IPS-NIHi7 (cell line): ENCODE results near the gene ST3GAL5.

Experiments
- DNase-seq: peaks from one replicate; pipeline ENCODE4 v3.0.0; 2012; ENCODE audit warnings: mixed read lengths; ENCODE audit errors: extremely low spot score

Gene ST3GAL5

DNA sequence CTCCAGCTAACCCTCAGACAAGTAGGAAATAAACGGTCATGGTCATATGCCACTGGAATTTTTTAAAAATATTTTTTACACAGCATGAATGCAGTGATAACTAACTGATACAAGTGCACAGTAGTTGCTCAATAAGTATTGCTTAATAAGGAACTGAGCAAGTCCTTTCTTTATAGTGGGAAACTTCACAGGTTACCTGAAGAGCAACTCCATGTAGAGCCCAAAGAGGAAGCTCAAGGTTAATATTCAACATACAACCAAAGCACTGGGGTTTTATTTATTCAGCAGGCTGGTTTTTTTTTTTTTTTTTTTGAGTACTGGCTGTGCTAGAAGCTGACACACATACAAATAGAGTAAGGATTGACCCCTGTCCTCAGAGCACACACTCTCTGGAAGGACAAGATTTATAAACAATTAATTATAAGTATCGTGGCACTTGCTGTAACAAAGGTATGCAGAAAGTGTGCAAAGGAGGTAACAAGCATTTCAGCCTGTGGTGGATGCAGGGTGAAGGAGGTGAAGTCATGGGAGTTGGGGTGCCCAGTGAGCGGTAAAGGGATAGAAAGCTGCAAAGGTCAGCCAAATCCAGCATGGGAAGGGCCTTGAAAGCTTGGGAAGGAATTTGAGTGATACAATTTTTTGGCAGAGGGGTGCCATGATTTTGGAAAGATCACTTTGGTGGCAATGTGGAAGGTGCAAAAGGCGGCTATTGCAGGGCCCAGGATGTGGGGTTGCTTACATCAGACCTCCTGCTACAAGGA is 82.3 kb downstream of the ST3GAL5 start:
- no peak for DNase-seq

- DNase-seq = peak; percentile 84
Observed at GRCh38 chr2:85804583-85804982, 84.2 kb downstream of the ST3GAL5 start.

- DNase-seq = no peak
Observed at GRCh38 chr2:85803704-85804425, 84.9 kb downstream of the ST3GAL5 start.

DNA sequence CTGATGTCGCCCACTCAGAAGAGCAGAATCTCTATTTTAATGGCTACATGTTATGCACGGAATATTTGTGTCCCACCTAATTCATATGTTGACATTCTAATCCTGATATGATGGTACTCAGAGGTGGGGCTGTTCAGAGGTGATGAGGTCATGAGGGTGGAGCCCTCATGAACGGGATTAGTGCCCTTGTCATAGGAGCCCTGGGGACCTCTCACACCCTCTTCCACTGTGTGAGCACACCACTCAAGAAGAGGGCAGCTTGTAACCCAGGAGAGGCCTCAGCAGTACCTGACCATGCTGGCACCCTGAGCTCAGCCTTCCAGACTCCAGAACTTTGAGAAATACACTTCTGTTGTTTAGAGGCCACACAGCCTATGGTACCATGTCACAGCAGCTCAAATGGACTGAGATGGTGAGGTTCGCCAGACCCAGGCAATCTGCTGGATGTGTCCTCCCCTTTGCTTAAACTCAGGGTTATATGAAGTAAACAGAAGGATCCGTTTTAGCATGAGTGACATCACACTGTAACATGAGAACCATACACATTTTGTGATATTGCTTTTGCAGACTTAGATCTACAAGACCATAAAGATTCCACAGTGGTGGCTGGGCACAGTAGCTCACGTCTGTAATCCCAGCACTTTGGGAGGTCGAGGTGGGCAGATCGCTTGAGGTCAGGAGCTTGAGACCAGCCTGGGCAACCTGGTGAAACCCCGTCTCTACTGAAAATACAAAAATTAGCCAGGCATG is 86.3 kb downstream of the ST3GAL5 start:
- DNase-seq = no peak

GRCh38 chr2:85801871-85802270 is 86.9 kb downstream of the ST3GAL5 start:
- DNase-seq = no peak

GRCh38 chr2:85800586-85800985 is 88.2 kb downstream of the ST3GAL5 start:
- no peak for DNase-seq

DNA sequence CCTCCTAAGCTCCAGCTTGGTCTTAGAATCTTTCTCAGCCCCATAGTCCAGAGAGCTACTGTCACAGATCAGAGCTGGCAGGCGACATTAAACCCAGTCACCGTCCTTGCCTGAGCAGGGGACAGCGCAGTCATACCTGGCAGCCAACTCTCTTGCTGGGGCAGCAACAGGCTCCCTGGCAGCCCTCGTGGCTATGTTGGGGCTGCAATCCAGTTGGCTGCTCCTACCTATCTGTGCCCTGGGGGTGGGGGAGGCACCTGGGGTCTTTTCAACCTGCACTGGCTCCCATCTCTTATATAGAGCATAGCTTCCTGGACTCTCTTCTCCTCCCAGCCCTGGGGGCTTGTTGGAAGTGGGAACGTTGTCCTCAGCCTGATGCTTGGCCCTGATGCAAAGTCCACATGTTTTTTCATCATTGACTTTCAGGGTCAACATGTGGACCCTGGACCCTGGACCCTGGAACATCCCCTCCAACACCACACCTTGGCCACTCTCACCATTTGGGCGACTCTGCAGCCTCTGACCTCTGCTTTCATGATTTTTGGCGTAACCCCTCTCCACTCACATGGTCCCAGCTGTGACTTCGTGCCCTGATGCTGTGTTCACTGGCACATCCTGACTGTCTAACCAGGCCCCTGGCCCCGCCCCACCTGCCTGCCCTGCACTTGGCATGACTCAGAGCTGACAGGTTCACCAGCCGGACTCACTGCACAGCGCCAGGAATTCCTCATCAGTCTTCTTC is 89.4 kb downstream of the ST3GAL5 start:
- DNase-seq = no peak

DNA sequence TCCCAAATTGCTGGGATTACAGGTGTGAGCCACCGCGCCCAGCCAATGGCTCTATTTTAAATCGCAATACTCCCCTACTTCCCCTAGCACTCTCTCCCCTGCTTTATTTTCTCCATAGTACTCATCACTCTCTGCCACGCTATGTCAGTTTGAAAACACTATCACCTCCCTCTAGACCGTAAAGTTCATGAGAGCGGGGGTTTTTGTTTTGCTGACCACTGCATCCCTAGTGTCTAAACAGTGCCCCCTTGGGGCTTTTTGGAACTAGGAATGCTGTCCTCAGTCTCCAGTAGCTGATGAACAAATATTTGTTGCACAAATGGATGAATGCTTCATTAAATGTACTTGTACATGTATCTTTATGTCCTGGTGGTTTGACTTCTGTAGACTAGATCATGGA is 90.9 kb downstream of the ST3GAL5 start:
- peak; percentile 61 for DNase-seq

DNA sequence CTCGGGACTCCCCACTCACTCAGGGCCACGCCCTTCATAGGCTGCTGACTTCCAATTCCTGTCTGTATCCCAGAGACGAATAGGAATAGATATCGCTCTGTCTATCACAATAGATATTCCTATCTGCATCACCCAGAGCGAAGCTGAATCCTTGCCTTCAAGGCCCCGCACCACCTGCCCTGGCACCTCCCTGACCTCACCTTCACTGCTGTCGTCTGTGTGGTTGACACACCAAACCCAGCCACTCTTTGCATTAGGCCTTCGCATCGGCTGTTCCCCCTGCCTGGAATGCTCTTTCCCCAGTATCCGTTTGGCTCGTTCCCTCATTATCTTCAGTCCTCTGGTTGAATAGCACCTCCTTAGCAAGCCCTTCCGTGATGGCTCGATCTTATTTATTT is 91.5 kb downstream of the ST3GAL5 start:
- DNase-seq = no peak

- no peak for DNase-seq
Observed at GRCh38 chr2:85796341-85797262, 92.2 kb downstream of the ST3GAL5 start.

DNA sequence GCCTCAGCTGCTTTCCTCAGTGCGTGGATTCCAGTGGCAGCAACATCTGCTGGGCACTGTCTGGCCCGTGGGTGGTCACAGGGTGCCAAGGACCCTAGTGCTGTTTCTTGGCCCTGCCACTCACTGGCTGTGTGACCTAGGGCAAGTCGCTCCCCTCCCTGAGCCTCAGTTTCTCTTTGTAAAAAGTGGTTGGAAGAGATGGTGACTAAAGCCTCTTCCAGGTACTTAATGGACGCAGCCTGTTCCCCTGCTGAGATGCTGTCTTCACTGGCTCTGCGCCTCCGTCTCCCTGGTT is 92.8 kb downstream of the ST3GAL5 start:
- DNase-seq = no peak

DNA sequence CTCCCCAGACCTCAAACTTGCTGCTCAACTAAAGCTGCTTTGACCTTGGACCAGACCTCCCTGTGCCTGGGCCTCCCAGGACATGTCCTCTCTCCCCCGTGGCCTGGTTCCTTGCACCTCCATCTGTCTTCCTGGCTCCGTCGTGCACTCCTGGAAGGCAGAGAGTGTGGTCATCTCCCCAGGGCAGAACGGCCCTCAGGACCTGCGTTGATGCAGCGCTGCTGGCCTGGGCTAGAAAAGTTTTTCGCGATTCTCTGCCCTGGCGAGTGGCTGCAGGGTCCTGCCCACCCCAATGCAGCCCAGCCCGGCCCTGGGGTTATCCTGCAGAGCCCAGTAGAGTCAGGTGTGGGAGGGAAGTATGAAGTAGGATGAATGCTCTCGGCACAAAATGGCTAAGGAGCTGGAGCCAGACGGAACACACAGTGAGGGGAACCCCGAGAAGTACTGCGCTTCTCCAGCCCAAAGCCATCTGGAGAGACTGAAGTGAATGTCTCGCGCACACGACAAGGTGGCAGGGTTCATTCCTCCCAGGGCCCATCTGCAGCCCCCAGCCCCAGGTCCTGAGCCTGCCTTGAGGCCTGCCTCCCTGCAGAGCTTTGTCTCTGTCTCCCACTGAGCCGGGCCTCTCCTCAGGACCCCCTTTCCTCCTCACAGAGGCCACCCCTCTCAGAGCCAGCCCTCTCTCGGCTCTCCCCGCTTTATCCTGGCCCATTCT is 93.3 kb downstream of the ST3GAL5 start:
- no peak for DNase-seq

GRCh38 chr2:85794491-85795121 is 94.2 kb downstream of the ST3GAL5 start:
- no peak for DNase-seq

DNA sequence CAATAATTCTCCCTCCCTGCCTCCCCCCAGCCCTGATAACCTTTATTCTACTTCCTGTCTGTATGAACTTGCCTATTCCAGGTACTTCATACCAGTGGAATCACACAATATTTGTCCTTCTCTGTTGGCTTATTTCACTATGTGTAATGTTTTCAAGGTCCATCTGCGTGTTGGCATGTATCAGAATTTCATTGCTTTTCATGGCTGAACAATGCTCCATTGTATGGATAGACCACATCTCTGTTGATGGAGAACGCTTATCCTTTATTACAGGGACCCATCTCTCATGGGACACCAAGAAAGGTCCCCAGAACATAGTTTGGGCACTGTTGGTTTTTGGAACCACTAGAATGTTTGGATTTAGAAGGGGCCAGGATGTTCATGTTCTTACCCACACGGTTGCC is 94.8 kb downstream of the ST3GAL5 start:
- DNase-seq = no peak

- no peak for DNase-seq
Observed at GRCh38 chr2:85793584-85793983, 95.2 kb downstream of the ST3GAL5 start.

GRCh38 chr2:85792783-85793441 is 95.9 kb downstream of the ST3GAL5 start:
- DNase-seq = no peak

GRCh38 chr2:85791704-85792565 is 96.9 kb downstream of the ST3GAL5 start:
- no peak for DNase-seq

DNA sequence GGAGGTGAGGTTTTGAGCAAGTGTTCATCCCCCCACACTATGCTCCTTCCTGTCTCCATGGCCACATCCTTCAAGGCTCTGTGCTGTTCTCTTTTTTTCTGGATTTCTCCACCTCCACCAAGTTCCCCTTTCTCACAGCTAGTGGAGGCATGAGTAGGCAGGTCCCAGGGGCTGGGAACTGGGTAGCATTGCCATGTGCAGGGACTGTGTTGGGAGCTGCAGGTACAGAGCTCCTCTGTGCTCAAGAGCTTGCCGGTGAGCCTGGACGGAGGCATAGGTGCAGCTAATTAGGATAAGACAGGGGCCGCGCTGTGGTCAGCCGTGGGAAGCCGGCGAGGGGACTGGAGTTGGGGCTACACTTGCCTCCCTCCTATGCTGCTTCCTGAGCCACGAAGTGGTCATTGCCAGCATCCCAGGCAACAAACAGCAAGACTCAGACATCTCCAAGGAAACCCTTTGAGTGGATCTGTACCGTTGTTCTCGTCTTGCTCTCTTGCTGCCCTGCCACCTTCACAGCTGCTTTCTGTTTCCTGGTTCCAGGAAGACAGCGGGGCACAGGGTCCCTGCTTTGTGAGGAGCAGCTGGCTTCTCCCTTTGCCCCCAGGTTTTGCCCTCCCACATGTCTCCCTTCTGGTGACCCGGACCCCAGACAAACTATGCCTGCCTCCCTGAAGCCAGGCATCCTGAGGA is 98.1 kb downstream of the ST3GAL5 start:
- no peak for DNase-seq
